Measurements from ENCODE around the gene DDX59. TPM values are rescaled to one million over a fixed set of nuclear protein-coding genes. Genes with fewer than 3 reads are reported as not detected.

The DDX59 gene
- 11.8 to 18.7 TPM (median 14.2 TPM) in 5 replicates for total RNA-seq (2022; extraction: Qiagen RNA extraction)

GRCh38 chr1:200669314-200670241, at the start of gene DDX59:
Gene DDX59, minus strand, starts transcription at chr1:200669907. Its CDS starts 3,167 bp downstream, at chr1:200666740.

DNA sequence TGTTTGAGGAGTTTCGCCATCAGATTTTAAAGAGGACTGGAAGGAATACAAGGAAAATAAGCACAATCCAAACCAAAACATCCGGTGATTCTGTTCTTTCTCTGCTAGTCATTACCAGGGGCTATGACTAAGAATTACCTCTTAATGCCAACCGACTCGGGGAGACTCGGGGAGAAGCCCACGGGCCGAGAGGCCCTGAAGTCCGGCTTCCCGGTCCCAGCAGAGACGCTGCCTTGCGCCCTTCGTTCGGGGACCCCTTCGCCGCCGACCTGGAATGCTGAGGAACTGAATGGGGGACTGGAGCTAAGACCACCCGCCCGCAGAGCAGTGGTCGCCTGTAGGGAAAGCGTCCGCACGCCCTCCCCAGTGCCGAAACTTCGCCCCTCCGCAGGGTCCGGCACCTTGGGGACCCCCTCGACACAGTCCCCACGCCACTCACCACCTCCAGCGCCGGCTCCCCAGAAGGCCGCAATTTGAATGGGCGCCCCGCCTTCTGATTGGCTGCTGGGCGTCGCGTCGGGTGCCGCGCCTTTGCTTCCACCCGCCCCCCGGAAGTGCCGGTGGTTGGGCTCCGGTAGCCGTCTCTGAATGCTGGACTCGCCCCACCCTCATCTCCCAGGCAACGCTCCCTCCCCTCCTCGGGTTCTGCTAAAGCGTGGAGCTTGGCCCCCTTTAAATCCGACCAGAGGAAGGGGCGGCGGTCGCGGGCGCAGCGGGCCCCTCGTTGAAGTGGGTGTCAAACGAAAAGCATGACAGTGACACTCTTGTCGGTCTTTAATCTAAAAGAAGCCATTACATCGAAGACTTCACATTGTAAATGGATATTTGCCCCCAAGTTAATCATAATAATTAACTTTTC, 49.2 kb downstream of the DDX59 start, which contains the start of gene KIF14:
Gene KIF14, minus strand, starts transcription at position 479 of the 859 bp plus-strand sequence. CDS start 2,028 bp downstream, outside the sequence.

Other genes with a start within 250 kb of the DDX59 start
- 7.8 to 12.7 TPM (median 10.9 TPM) in 5 replicates for gene KIF14, start 49.2 kb downstream of the DDX59 start, total RNA-seq (2022; extraction: Qiagen RNA extraction)
- 15.8 to 23.2 TPM (median 19.6 TPM) in 5 replicates for gene CAMSAP2, start 69.0 kb upstream of the DDX59 start, total RNA-seq (2022; extraction: Qiagen RNA extraction)
- not detected in 5 replicates for gene GPR25, start 203.1 kb upstream of the DDX59 start, total RNA-seq (2022; extraction: Qiagen RNA extraction)
- 33.0 to 46.6 TPM (median 40.1 TPM) in 5 replicates for gene INAVA, start 225.0 kb upstream of the DDX59 start, total RNA-seq (2022; extraction: Qiagen RNA extraction)